Glutamatergic neuron (in vitro differentiated cells): ENCODE data around the gene EED. TPM values are rescaled to one million over a fixed set of nuclear protein-coding genes. Genes with fewer than 3 reads are reported as not detected.
"Not testable (repeated sequence)": the region's sequence is repeated elsewhere in the genome, so short reads cannot be mapped to it uniquely, and the experiment has no call there.

ENCODE experiments used
- DNase-seq: peaks from one replicate; pipeline ENCODE4 v3.0.0; 2022
- H3K27ac Mint-ChIP-seq: one replicate; pipeline ENCODE4 v1.8.0; 2020; ENCODE audit warnings: mild to moderate bottlenecking, mixed read lengths, inconsistent platforms; ENCODE audit not compliant: unreplicated experiment
- H3K27me3 Mint-ChIP-seq: one replicate; pipeline ENCODE4 v1.8.0; 2020; ENCODE audit warnings: mild to moderate bottlenecking, moderate library complexity, mixed read lengths, inconsistent platforms; ENCODE audit not compliant: unreplicated experiment
- H3K36me3 Mint-ChIP-seq: one replicate; pipeline ENCODE4 v1.8.0; 2020; ENCODE audit warnings: mild to moderate bottlenecking, mixed read lengths, inconsistent platforms; ENCODE audit not compliant: unreplicated experiment
- H3K4me1 Mint-ChIP-seq: one replicate; pipeline ENCODE4 v1.8.0; 2020; ENCODE audit warnings: mild to moderate bottlenecking, low read depth, mixed read lengths, inconsistent platforms; ENCODE audit not compliant: unreplicated experiment
- H3K4me3 Mint-ChIP-seq: one replicate; pipeline ENCODE4 v1.8.0; 2020; ENCODE audit warnings: mild to moderate bottlenecking, mixed read lengths, inconsistent platforms; ENCODE audit not compliant: unreplicated experiment
- H3K9me3 Mint-ChIP-seq: one replicate; pipeline ENCODE4 v1.8.0; 2020; ENCODE audit warnings: mild to moderate bottlenecking, moderate library complexity, mixed read lengths, inconsistent platforms; ENCODE audit not compliant: unreplicated experiment
- CTCF ChIP-seq: fragments of 200-600 bp; sonication (generic); IDR thresholded peaks from one replicate; pipeline ENCODE4 v1.5.0; 2021; ENCODE audit not compliant: partially characterized antibody, unreplicated experiment
- total RNA-seq: library from RNA; stranded (reverse); fragmentation: NEBNext Ultra II Directional; extraction: Animal tissue kit (Norgen Biotek cat#: 25700); gene quantifications from one replicate; pipeline ENCODE4 v1.2.1, GENCODE V29; 2021; ENCODE audit not compliant: unreplicated experiment

EED gene
- total RNA-seq, 1 donor from 2014 or later = 17.9 TPM

GRCh38 chr11:86278226-86278625, 33.7 kb downstream of the EED start:
- Mint-ChIP-seq H3K4me1 (peaks cover 6% of the 10 kb centered on the region), H3K4me3 (no peak overlapping the region), H3K36me3 (no peaks in the 10 kb centered on the region), H3K27ac (no peak overlapping the region), H3K9me3 (no peaks in the 10 kb centered on the region), H3K27me3 (no peaks in the 10 kb centered on the region)
- no peak for TF ChIP-seq CTCF
- DNase-seq = no peak

- H3K36me3 Mint-ChIP-seq = no peaks in the 10 kb centered on the region
- H3K4me1 Mint-ChIP-seq = peaks cover 6% of the 10 kb centered on the region
- H3K4me3 Mint-ChIP-seq = no peak overlapping the region
- no peak for TF ChIP-seq CTCF
- no peaks in the 10 kb centered on the region for H3K27me3 Mint-ChIP-seq
- DNase-seq = no peak
- H3K9me3 Mint-ChIP-seq = no peaks in the 10 kb centered on the region
- no peak overlapping the region for H3K27ac Mint-ChIP-seq
These were observed 35.2 kb downstream of the EED start for GRCh38 chr11:86279747-86280146.

DNA sequence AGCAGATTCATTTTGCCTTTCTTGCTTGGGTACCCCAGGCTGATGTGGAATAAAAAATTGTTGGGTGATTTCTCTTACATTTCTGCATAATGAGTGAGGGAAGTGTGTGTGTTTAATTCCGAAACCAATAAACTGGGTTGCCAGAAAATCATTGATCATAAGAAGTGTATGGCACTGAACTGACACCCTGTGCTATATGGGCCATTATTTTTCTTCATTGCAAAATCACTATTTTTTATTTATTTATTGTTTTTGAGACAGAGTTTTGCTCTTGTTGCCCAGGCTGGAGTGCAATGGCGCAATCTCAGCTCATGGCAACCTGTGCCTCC, 42.9 kb downstream of the EED start:
- H3K9me3 Mint-ChIP-seq = no peaks in the 10 kb centered on the region
- H3K4me1 Mint-ChIP-seq = no peaks in the 10 kb centered on the region
- DNase-seq = no peak
- no peak overlapping the region for H3K4me3 Mint-ChIP-seq
- H3K36me3 Mint-ChIP-seq = no peaks in the 10 kb centered on the region
- H3K27ac Mint-ChIP-seq = no peak overlapping the region
- no peaks in the 10 kb centered on the region for H3K27me3 Mint-ChIP-seq
- no peak for TF ChIP-seq CTCF

GRCh38 chr11:86288776-86289507, 44.4 kb downstream of the EED start:
- Mint-ChIP-seq H3K4me3 (no peak overlapping the region), H3K27ac (no peak overlapping the region), H3K9me3 (no peaks in the 10 kb centered on the region), H3K4me1 (no peaks in the 10 kb centered on the region), H3K27me3 (no peaks in the 10 kb centered on the region), H3K36me3 (no peaks in the 10 kb centered on the region)
- no peak for DNase-seq
- TF ChIP-seq CTCF = no peak

- not testable (repeated sequence) for H3K27me3 Mint-ChIP-seq, H3K27ac Mint-ChIP-seq, DNase-seq, H3K4me3 Mint-ChIP-seq, H3K4me1 Mint-ChIP-seq, H3K9me3 Mint-ChIP-seq, H3K36me3 Mint-ChIP-seq
These were observed 45.1 kb downstream of the EED start for GRCh38 chr11:86289508-86290280.
